Suppressor macrophage treated with lipopolysaccharide for 4 hours (primary cell): ENCODE results near the gene SERPINA3.
"Not testable (repeated sequence)": the region's sequence is repeated elsewhere in the genome, so short reads cannot be mapped to it uniquely, and the experiment has no call there.

ENCODE experiments used
- DNase-seq: peaks from one replicate; pipeline ENCODE4 v3.0.0-alpha.2; 2020

Gene SERPINA3

DNA sequence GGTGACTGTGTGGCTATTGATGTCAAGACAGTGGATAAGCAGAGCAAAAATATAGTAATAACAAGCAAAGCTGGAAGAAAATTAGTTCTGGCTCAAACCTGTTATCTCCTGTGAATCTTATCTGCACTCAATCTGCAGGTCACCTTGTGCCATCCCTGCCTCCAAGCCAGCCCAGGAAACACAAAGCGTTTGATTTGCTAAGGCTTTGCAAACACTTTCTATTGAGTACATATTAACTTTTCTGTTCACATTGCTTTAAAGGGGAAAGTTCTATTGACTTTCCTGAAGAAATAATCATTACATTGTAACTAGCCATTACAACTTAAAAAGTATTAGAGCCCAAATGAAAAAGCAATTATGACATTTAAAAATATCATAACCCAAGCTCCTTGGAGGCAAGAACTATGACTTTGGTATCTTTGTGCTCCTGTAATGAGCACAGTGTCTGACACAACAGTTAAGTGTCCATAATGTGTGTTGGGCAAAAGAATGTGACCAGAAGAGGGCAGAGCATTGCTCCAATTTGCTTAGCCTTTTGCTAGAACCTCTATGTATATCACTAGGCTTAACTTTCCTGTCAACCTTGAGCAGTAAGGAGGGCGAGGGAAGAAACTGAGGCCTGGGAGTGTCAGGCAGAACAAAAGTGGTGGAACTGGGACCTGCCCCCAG lies 24.7 kb downstream of the SERPINA3 start:
- DNase-seq, result no peak

DNA sequence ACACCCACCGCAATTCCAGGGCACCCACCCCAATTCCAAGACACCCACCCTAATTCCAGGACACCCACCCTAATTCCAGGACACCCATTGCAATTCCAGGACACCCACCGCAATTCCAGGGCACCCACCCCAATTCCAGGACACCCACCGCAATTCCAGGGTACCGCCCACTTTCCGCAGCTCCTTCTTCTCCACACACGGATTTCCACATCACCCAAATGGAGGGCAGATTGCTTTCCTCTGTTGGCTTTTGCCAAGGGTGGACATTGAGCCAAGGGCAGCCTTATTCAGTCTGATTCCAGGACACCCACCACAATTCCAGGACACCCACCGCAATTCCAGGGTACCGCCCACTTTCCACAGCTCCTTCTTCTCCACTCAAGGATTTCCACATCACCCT lies 25.6 kb downstream of the SERPINA3 start:
- not testable (repeated sequence) for DNase-seq

DNA sequence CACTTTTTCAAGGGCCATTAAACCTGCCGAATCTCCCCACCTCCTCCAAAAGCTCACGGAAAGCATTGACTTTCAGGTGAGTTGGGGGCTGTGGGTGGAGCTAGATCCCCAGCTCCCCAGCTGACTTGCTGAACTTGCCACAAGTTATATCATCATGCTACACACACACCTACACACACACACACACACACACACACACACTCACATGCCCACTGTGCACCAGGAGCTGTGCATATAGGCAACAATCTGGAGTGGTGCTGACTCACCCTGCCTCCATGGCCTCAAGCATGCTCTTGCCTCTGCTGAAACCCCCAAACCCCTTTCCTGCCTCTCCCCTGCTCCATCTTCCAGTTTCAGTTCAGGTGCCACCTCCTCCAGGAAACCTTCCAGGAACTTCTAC lies 26.1 kb downstream of the SERPINA3 start:
- DNase-seq, result no peak

GRCh38 chr14:94638961-94639817 lies 27.0 kb downstream of the SERPINA3 start:
- no peak for DNase-seq

- no peak for DNase-seq
Measured at GRCh38 chr14:94640721-94641631, 28.8 kb downstream of the SERPINA3 start.

DNA sequence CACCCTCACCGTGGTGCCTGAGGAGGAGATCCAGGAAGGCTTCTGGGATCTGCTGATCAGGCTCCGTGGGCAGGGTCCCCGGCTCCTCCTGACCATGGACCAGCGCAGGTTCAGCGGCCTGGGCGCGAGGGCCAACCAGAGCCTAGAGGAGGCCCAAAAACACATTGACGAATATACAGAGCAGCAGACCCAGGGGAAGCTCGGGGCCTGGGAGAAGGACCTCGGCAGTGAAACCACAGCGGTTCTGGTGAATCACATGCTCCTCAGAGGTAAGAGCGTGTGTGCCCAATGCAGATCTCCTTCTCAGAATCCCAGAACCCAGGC lies 29.4 kb downstream of the SERPINA3 start:
- no peak for DNase-seq

GRCh38 chr14:94643316-94644101 lies 31.3 kb downstream of the SERPINA3 start:
- no peak for DNase-seq

DNA sequence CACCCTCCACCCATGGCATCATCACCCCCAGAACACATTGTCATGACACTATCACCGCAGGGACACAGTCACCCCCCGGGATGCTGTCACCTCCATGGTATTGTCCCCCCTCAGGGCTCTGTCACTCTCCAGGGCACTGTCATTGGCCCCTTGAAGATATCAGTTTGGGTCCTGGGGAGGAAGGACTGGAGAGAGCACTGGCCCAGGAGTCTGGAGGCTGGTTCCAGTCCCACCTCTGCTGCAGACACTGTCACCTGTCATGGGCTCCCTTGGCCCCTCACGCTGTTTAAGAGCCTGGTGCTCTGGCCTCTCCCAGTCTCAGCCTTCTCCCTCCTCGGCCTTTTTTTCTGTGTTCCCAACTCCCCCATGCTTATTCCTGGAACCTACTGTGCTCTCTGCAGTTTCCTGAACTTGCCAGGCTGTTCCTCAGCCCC lies 31.9 kb downstream of the SERPINA3 start:
- no peak for DNase-seq

GRCh38 chr14:94646066-94646465 lies 33.9 kb downstream of the SERPINA3 start:
- no peak for DNase-seq

DNA sequence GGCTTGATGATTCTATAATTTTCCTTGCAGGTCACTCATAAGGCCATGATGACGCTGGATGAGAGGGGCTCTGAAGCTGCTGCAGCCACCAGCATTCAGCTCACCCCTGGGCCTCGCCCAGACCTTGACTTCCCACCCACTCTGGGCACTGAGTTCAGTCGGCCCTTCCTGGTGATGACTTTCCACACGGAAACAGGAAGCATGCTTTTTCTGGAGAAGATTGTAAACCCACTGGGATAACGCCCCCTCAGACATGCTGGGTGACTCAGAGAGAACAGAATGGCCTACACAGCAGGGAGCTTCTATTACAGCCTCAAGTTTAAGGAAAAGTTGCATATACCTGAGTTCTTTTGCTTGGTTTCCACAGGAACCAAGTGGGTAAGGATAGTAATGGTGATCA lies 34.3 kb downstream of the SERPINA3 start:
- no peak for DNase-seq

- DNase-seq, result no peak
Measured at GRCh38 chr14:94648801-94649200, 36.6 kb downstream of the SERPINA3 start.

DNA sequence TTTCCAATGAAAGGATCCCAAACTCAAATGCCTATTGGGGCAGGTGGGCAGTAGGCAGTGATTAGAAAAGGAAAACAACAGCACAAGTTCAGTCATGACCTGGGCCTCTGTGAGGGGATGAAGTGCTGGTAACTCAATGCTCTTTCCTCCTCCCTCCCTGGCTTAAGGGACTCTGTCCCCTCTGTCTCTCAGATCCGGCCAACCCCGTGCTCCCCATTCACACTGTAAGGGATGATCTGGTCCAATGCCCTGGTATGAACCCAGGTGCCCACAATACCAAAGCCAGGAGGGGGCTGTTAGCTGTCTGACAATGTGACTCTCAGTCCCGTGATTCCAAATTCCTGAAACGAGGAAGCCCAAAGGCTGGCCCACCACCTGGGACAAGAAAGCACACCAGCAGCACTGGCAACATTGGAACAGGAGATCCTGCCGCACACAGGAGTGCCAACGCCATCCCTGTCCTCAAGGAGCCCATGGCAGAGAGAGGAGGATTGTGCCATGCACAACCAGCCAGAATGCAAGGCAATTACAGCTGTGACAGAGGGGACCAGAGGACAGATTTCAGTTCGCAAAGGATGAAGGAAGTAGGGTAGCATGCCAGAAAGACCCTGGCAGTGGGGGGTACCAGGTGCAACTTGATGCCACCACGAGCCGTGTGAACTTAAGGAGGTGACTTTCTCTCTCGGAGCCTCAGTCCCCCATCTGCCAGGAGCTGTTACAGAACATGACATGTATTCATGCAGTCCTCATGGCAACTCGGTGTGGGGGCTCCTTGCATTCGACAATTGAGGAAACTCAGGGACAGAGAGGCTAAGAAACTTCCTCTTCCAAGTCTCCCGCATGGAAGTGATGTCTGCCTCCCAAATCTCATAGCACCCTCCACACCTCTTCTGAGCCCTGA lies 37.6 kb downstream of the SERPINA3 start:
- DNase-seq, result no peak

DNA sequence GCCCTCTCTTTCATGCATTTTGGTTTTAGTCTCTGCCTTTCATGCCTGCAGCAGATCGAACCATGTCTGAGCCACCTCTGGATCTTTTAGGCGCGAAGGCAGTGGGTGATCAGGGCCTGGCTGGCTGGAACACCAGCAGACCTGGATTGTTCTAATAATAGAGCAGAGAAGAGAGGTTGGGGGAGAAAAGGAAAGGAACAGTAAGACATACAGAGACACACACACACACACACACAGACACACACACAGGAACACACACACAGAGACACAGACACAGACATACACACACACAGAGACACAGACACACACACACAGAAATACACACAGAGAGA lies 38.2 kb downstream of the SERPINA3 start:
- DNase-seq, result no peak

DNA sequence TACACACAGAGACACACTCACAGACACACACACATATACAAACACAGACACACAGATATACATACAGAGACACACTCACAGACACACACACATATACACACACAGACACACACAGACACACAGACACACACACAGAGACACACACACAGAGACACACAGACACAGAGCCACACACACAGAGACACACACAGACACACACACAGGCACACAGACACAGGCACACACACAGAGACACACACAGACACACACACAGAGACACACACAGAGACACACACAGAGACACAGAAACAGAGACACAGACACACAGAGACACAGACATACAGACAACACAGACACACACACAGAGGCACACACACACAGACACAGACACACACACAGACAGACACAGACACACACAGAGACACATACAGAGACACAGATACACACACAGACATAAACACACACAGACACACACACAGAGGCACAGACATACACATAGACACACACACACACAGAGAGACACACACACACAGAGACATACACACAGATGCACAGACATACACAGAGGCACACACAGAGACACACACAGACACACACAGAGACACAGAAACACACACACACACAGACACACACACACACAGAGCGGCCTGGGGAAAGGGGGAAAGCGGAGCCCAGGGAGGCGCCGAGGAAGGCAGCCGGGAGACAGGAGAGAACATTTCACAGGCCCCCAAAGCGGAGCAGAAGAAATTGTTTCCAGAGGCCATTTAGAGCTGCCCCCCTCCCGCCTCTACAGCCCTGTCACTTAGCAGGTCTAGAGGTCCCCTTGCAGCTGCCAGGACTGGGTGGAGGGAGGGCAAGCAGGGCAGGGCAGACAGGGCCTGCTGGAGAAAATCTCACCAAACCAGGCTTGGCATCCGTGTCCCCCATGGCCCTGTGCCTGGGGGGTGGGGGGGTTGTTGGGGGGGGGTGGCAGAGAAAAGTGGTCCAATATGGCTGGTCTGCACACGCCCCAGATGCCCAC lies 38.9 kb downstream of the SERPINA3 start:
- no peak for DNase-seq

GRCh38 chr14:94653321-94653720 lies 41.1 kb downstream of the SERPINA3 start:
- DNase-seq, result no peak

DNA sequence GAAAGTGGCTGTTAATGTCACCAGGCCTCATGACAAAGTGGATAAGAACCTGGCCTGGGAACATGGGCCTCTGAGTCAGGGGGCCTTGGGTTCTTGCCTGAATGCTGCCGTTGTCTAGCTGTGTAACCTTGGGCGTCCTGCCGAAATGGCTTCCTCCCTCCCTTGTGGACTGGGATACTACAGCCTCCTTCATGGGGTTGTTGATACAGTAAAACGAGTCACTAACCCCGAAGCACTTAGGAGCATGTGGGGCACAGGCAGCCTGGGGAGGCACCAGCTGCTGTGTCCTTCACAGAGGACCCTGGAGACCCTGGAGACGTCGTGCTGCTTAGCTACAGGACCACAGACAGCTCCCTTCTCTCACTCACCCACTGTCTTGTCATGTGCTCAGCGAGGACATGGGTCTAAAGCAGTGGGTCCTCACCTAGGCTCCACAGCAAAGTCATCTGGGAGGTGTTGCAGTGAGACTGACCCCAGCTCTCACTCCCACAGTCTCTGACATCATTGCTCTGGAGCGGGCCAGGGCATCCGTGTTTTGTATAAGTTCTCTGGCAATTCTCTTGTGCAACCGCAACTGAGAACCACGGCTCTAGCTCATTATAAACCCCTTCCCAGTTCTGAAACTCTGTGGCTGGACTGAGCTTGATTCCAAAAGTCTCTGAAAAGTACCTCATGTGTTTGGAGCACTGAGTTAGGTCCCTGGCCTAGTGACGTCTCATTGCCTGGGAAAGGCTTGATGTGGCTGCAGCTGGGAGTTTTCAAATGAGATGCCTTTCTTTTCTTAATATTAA lies 42.1 kb downstream of the SERPINA3 start:
- no peak for DNase-seq

DNA sequence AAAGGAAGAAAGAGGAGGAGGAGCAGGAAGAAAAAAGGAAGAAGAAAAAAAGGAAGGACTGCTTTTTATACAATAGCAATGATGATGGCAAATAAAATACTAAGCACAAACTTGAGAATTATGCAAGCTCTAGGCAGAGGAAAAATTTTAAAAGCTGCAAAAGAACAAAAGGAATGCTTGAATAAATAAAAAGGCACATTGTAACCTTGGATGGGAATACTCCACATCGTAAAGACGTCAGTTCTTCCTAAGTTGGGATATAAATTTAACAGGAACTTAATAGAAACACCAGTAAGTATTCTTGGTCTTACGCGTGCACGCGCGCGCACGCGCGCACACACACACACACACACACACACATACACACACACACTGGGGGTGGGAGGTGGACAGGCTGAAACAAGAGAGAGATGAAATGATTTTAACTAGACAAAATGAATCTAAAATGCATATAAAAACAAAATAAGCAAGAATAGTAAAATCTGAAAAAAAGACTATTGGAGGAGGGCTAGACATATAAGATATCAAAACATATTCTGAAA lies 43.0 kb downstream of the SERPINA3 start:
- no peak for DNase-seq

- no peak for DNase-seq
Measured at GRCh38 chr14:94656043-94656442, 43.9 kb downstream of the SERPINA3 start.

GRCh38 chr14:94659256-94659655 lies 47.1 kb downstream of the SERPINA3 start:
- no peak for DNase-seq
